AG09309 (cell line): Measurements from ENCODE around the gene SGCA.

Experiments used
- DNase-seq: peaks from one replicate; pipeline ENCODE4 v3.0.0-alpha.2; 2010; ENCODE audit warnings: low read depth
- H3K4me3 ChIP-seq: 2 replicates; pipeline ENCODE4 v1.5.1; 2011; ENCODE audit warnings: mild to moderate bottlenecking, low read depth, low read length, moderate library complexity; ENCODE audit not compliant: control insufficient read depth
- CTCF ChIP-seq: IDR thresholded peaks from 2 replicates; pipeline ENCODE4 v1.5.1; 2011; ENCODE audit warnings: mild to moderate bottlenecking, low read depth, low read length, inconsistent platforms; ENCODE audit not compliant: insufficient read depth, control insufficient read depth; ENCODE audit errors: missing control alignments

SGCA gene

GRCh38 chr17:50220811-50221210, 55.0 kb downstream of the SGCA start:
- no peak for DNase-seq
- H3K4me3 ChIP-seq, result no peak overlapping the region
- TF ChIP-seq CTCF, result no peak

- no peak for DNase-seq
- H3K4me3 ChIP-seq, result no peak overlapping the region
- TF ChIP-seq CTCF, result no peak
These were observed 55.6 kb downstream of the SGCA start for GRCh38 chr17:50221266-50221863.

GRCh38 chr17:50221864-50222545, 56.2 kb downstream of the SGCA start:
- no peak overlapping the region for H3K4me3 ChIP-seq
- no peak for DNase-seq
- TF ChIP-seq CTCF, result no peak

GRCh38 chr17:50222922-50223321, 57.1 kb downstream of the SGCA start:
- no peak overlapping the region for H3K4me3 ChIP-seq
- no peak for TF ChIP-seq CTCF
- no peak for DNase-seq
